HG03457 (cell line): ENCODE data around the gene TBL1X.
A peak's percentile ranks its signal among the peaks of the same experiment; 100 is the strongest.

ENCODE experiments used
- ATAC-seq: cut with Tn5 transposase; IDR thresholded peaks from one replicate; pipeline ENCODE4 v1.9.1; 2021; ENCODE audit warnings: moderate number of reproducible peaks; ENCODE audit not compliant: unreplicated experiment

The TBL1X gene

GRCh38 chrX:9657590-9658256 lies 192.9 kb downstream of the TBL1X start:
- no peak for ATAC-seq

GRCh38 chrX:9658409-9658808 lies 193.6 kb downstream of the TBL1X start:
- ATAC-seq: no peak

- no peak for ATAC-seq
Measured at GRCh38 chrX:9659571-9660195, 194.8 kb downstream of the TBL1X start.

DNA sequence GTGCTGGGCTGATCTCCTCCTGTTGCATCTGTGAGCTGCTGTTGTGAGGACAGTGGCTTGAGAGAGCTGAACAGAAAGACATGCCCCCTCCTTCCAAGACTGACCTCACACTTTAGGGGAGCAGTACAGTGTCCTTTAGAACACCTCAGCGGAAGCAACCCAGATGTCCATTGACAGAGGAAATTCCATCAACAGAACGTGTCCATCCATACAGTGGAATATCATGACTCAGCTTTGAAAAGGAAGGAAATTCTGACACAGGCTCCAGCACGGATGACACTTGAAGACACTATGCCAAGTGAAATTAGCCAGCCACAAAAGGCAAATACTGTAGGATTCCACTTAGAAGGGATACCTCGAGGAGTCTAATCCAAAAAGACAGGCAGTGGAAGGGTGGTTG lies 197.3 kb downstream of the TBL1X start:
- ATAC-seq: no peak

GRCh38 chrX:9663216-9663615 lies 198.4 kb downstream of the TBL1X start:
- no peak for ATAC-seq

DNA sequence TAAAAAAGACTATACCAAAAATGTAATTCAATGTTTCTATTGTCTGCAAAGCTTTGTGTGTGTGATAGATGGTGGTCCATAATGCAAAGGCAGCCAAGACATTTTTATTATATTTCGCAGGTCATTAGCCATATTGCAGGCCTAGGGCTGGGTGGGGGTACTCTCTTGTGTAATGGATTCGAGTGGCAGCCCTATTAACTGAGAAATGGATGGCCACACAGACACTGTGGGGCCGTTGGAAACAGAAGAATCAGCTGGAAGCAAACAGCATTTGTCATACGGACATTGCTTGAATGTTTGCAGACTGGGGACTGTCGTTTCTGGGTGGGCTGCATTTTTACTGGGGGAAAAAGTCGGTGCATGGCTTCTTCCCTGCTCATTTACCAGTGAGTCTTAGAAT lies 199.4 kb downstream of the TBL1X start:
- no peak for ATAC-seq

DNA sequence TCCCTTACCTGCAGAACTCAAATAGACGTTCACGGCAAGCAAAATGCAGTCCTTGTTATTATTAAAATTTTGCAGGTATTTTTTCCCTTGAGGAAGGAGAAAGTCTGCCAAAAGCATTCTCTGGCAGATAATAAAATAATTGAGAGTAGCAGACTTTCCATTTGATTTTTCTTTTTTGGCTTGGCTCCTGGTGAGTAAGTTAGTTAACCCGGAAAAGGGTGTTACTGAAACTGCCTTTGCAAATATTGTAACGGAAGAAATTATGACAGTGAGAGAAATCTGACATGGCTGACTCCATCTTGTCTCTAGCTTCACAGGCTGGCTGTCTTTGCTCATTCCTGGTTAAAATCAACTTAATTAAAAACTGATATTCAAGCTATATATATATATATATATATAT lies 200.3 kb downstream of the TBL1X start:
- ATAC-seq: no peak

- ATAC-seq: no peak
Measured at GRCh38 chrX:9668537-9668936, 203.7 kb downstream of the TBL1X start.

DNA sequence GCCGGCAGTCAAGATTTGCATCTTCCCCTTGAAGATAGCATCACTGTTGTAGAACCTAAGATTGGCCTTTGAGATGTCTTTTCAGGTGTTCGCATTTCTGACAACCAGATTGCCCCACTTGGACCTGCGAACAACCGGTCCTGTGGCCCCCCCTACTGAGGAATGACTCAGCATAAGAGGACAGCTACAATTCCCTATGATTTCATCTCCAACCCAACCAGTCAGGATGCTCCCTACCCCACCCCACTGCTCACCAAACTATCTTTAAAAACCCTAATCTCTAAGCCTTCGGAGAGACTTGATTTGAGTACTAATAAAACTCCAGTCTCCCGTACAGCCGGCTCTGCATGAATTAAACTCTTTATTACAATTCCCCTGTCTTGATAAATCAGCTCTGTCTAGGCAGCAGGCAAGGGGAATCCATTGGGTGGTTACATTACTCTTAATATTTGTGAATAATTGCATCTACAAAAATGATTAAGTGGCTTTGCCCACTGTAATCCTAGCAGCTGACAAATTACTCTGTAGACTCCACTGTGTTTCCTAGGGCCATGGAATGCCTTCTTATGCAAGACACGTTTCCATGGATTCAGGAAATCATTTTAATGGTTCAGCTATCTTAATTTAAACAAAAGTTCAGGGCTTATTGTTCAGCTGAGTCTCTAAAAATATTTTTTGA lies 205.4 kb downstream of the TBL1X start:
- no peak for ATAC-seq

DNA sequence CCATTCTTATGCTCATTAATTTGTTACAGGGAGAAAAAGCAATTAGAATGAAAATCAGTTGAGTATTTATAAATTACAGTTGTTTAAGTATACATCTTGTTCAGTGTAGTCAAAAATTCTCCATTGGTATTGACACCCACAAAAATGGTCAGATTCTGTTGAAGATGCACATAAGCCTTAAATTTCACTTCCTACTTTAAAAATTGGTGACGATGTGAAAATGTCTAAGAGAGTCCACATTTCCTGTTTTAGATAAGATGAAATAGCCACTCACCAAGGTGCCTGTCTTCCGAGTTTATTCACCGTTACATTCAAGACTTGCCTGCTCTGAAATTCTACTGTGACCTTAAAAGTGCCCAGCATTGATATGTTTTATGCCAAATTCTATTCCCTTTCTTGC lies 207.1 kb downstream of the TBL1X start:
- ATAC-seq: no peak

DNA sequence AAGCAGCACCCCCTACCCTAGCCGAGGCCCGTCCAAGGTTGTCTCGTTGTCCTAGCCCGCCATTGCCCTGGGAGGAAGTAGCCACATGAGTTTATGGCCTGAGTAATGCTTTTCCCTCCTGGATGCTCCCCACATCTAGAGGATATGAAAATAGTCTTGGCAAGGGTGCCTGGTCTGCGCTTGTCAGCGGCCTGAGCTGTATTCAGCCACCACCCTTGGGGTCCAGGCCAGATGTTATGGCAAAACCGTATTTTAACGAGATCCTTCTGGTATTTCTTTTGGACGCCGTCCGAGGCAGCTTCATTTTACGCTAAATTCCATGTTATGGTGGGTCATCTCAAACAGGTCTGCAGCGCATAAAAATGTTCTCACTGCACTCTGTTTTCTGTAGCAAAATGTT lies 211.4 kb downstream of the TBL1X start:
- ATAC-seq: no peak

- no peak for ATAC-seq
Measured at GRCh38 chrX:9676738-9677097, 211.9 kb downstream of the TBL1X start.

DNA sequence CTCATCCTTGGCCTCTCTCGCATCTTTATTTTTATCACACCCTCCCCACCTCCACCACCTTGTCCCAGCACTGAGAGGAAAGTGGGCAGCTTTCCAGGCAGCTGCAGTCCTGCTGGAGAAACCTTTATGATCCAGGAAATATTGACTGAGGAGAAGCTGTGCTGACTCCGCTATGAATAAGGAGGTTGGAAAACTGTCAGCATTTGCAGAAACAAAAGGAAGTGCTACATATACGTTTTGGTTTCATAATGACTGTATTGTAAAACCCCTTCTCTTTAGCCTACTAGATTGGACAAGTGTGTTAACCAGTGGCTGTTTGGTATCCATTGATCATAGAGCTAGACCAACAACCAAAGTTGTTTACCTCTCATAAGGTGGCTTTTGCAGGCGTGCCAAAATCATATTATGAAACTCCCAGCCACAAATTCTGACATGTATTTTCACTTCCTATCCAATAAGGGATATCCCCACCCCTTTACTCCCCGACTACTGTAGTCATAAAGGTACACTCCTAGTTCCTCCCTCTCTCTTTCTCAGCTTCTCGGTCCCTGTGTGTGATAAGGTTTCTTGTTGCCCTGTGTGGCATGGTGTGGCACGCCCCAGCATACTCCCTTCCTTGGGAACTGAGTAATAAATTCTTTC lies 212.4 kb downstream of the TBL1X start:
- peak; percentile 97 for ATAC-seq

GRCh38 chrX:9678215-9678965 lies 213.5 kb downstream of the TBL1X start:
- ATAC-seq: no peak

GRCh38 chrX:9681011-9681410 lies 216.2 kb downstream of the TBL1X start:
- no peak for ATAC-seq

GRCh38 chrX:9681422-9681821 lies 216.6 kb downstream of the TBL1X start:
- ATAC-seq: no peak

DNA sequence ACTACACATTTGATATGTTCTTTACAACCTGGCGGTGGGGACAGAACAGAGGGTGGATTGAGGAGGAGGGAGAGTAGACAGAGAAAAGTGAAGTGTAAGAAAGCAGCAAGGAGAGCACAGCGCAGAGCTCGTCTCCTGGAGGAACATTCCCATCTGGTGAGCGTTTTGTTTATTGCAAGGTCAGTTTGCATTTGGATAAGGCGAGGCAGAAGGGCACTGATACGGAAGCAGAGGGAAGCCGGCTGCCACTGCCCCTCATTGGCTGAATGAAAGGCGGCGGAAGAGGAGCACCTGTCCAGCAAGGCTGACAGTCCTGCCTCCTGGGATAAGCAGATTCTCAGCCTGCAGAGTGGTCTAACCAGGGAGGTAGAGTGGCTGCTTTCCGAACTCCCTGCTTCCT lies 217.6 kb downstream of the TBL1X start:
- ATAC-seq: no peak

DNA sequence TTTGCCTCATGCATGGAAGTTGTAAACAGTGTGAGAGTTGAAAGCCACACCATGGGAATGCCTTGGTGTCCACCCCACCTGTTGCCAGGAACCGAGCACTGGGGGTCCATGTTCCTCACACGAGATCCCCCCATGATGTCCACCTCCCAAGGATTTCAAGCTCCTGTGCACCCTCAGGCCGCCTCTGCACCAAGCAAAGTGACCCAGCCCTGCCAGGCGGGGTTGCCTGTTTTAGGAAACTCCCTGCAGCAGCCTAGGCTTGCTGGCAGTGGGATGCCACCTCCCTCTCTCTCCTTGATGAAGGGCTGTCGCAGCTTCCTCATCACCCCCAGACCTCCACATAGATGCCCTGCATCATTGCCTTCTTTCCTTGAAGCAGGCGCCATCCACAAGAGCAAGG lies 218.0 kb downstream of the TBL1X start:
- ATAC-seq: no peak

DNA sequence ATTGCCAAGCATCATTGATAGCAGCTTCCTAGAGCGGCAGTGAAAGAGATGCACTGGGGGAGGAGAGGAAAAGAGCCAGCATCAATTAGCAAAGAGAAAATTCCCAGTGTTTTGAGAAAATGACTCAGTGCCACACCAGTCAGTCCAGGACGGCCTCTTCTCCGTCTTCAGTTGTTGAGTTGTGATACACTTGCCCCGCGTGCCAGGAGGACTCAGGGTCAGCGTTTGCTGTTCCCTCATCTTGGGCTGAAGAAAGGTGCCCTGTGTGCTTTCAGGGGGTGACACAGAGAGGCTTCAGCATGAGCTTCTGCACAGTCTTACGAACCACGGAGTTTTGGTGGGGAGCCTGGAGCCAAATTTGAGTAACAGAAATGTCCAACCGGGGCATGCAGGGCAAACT lies 218.5 kb downstream of the TBL1X start:
- ATAC-seq: no peak

DNA sequence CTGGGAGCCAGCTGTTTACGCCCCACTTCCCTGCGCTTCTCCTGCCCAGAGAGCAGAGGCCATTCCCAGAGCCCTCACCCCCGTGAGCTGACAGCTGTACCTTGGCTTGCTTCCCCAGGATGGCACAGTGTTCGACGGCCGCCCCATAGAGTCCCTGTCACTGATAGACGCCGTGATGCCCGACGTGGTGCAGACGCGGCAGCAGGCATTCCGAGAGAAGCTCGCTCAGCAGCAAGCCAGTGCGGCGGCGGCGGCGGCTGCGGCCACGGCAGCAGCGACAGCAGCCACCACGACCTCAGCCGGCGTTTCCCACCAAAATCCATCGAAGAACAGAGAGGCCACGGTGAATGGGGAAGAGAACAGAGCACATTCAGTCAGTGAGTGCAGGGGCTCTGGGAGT lies 223.0 kb downstream of the TBL1X start:
- no peak for ATAC-seq

DNA sequence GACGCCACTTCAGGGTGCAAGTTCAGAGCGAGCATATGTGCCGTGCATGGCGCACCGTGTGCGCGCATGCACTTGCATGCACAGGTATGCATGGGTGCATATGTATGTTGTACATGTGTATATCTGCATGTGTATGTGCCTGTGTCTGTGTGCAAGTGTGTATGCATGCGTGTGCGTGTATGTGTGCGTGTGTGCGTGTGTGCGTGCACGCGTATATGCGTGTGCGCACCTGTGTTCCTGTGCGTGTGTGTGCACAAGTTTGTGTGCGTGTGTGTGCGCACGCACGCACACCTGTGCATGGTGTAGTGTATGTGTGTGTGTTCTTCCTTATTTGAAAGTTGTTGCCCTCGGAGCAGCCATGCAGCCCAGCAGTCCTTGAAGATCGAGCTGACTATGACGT lies 224.0 kb downstream of the TBL1X start:
- ATAC-seq: no peak
